ENCODE data around the gene VAX1. TPM values are rescaled to one million over a fixed set of nuclear protein-coding genes. Genes with fewer than 3 reads are reported as not detected.

VAX1 gene
- total RNA-seq, 1 donor from 2014 or later: not detected

DNA sequence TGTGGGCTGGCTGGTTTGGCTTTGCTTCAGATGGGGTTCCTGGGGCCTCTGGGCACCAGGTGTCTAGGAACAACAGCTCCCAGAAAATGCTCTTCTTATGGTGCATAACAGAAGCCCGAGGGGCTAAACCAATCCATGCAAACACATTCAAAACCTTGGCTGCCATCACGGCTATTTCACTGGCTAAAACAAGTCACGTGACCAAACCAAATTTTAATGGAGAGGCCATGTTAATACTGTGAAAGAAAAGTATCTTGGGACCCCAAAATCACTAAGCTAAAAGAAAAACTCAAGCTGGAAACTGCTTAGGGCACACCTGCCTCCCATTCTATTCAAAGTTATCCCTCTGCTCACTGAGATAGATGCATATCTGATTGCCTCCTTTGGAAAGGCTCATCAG lies 40.1 kb upstream of the VAX1 start:
- intact Hi-C loops (cut with DNase I): loop anchor here (5.0 to 10.0 kb wide), 2 partner anchors 173 to 496 kb away; partner anchors contain the start of gene SHTN1
- H3K36me3 ChIP-seq: no peaks in the 10 kb centered on the region
- no peak for DNase-seq (ENCODE audit: low spot score in 2 of 2)
- peaks cover 6% of the 10 kb centered on the region in 2 donors for H3K4me1 ChIP-seq
- no peaks in the 10 kb centered on the region for H3K27me3 ChIP-seq
- H3K4me3 ChIP-seq: no peak overlapping the region
- TF ChIP-seq, protein P1, sequence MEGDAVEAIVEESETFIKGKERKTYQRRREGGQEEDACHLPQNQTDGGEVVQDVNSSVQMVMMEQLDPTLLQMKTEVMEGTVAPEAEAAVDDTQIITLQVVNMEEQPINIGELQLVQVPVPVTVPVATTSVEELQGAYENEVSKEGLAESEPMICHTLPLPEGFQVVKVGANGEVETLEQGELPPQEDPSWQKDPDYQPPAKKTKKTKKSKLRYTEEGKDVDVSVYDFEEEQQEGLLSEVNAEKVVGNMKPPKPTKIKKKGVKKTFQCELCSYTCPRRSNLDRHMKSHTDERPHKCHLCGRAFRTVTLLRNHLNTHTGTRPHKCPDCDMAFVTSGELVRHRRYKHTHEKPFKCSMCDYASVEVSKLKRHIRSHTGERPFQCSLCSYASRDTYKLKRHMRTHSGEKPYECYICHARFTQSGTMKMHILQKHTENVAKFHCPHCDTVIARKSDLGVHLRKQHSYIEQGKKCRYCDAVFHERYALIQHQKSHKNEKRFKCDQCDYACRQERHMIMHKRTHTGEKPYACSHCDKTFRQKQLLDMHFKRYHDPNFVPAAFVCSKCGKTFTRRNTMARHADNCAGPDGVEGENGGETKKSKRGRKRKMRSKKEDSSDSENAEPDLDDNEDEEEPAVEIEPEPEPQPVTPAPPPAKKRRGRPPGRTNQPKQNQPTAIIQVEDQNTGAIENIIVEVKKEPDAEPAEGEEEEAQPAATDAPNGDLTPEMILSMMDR (IDR thresholded peaks at IDR 0.05): no peak
- H3K9me3 ChIP-seq: no peaks in the 10 kb centered on the region
- no peak overlapping the region for H3K27ac ChIP-seq

DNA sequence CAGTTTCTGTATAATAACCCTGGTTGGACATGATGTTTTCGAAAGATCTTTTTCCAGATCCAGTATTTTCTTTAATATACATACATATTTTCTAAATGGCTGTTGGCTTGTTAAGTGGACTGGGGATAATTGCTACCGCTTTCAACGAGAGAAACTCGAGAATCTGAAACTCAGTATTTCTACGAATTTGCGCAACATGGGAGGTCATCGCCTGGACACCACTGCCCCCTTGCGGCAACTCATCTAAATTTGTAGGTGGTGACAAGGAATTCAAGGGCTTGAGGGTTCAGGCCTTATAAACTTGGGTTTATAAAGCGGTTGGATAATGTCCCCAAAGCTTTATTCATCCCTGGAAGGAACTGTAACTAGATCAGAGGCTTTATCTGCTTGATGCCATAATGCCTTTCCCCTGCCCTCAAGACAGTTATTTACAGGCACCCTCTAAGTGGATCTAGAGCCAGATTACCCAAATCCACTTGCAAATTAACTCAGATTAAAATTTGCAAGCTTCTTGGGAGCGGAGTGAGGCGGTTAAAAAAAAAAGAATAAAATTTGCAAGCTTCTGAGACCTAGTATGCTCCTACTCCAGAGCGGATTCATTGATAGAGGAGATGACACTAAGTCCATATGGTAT lies 37.9 kb upstream of the VAX1 start:
- peak overlapping the region; percentile 59 to 60 for H3K4me3 ChIP-seq
- intact Hi-C loops (cut with DNase I): loop anchor here (1.0 to 10.0 kb wide), 3 partner anchors 171 to 494 kb away; partner anchors contain the start of gene SHTN1
- peaks cover 6% of the 10 kb centered on the region in 2 donors for H3K4me1 ChIP-seq
- TF ChIP-seq, protein P1 (IDR thresholded peaks at IDR 0.05): peak; percentile 44 to 85 (median 80)
- H3K27me3 ChIP-seq: no peaks in the 10 kb centered on the region
- H3K9me3 ChIP-seq: no peaks in the 10 kb centered on the region
- DNase-seq (ENCODE audit: low spot score in 2 of 2): peak in 1 of 2 donors; percentile 81
- H3K36me3 ChIP-seq: no peaks in the 10 kb centered on the region
- H3K27ac ChIP-seq: no peak overlapping the region

DNA sequence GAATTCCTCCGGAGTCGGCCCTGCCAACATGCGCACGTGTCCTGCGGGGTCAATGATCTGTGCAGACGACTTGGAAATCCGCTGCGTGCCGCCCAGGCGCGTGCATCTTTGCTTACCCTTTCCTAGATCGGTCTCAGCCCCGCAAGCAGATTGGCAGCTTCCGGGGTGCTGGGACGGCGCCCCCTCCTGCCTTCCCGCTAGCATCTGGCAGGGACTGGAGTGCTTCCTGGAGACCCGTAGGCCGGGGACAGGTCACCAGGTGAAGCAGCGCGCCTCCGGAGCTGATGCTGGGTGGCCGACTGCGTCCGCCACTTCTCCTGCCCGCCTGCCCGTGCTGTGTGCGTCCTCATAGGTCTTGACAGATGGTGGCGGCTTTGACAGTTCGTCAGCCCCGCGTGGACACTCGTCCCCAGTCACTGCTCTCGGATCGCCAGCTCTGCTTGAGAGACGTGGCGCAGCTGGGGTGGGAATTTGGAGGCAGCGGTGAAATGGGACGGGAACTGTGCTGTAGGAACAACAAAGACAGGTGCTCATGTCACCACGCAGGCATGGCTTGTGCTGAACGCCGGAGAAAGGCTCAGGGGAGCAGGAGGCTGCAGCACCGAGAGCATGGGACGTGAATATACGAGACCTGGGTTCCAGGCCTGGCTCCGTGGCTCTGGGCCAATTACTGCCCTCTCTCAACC lies 37.3 kb upstream of the VAX1 start:
- TF ChIP-seq, protein P1 (IDR thresholded peaks at IDR 0.05): no peak
- Histone ChIP-seq H3K9me3 (no peaks in the 10 kb centered on the region), H3K36me3 (no peaks in the 10 kb centered on the region), H3K4me1 (peaks cover 6% of the 10 kb centered on the region in 2 donors), H3K27me3 (no peaks in the 10 kb centered on the region), H3K27ac (no peak overlapping the region), H3K4me3 (peak overlapping the region; percentile 59 to 60)
- intact Hi-C loops (cut with DNase I): loop anchor here (1.0 to 10.0 kb wide), 3 partner anchors 171 to 493 kb away; partner anchors contain the start of gene SHTN1
- no peak for DNase-seq (ENCODE audit: low spot score in 2 of 2)

DNA sequence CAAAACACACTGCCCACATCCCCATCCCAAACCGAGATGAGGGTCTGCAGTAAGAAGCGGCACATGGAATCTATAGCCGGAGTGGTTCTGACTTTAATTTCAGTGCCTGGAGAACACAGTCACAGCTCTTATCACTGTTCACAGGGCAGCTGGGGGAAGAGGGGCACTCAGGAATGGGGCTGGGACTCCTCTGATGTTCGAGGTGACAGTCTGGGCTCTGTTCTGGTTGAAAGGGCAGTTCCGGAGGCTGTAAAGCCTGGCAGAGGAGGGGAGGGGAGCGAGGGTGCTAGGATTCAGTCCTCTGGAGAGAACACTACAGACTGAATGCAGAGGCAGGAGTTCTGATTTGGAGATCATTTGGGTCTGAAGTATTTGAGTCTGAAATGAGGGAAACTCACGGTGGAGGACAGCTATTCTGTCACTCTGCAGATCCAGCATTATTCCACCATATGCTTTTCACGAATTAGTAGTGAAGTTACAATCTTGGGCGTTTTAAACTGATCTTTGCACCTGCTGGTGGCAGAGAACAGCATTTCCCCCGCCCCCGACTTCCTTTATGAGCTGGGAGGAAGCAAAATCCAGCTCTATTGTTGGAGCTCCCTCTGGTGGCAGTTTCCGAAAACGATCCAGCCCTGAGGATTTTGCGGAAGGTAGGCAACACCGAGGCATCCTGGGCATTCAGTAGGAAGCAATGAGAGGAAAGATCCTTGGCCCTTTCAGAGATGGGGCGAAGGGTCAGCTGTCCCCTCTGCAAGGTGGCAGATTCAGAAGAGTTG lies 36.6 kb upstream of the VAX1 start:
- H3K27me3 ChIP-seq: no peaks in the 10 kb centered on the region
- no peaks in the 10 kb centered on the region for H3K9me3 ChIP-seq
- TF ChIP-seq, protein P1 (IDR thresholded peaks at IDR 0.05): peak; percentile 60 to 89 (median 76)
- DNase-seq (ENCODE audit: low spot score in 2 of 2): peak in 1 of 2 donors; percentile 88
- peak overlapping the region; percentile 59 to 60 for H3K4me3 ChIP-seq
- peaks cover 6% of the 10 kb centered on the region in 2 donors for H3K4me1 ChIP-seq
- no peaks in the 10 kb centered on the region for H3K36me3 ChIP-seq
- intact Hi-C loops (cut with DNase I): loop anchor here (1.0 to 10.0 kb wide), 3 partner anchors 170 to 492 kb away; partner anchors contain the start of gene SHTN1
- no peak overlapping the region for H3K27ac ChIP-seq

DNA sequence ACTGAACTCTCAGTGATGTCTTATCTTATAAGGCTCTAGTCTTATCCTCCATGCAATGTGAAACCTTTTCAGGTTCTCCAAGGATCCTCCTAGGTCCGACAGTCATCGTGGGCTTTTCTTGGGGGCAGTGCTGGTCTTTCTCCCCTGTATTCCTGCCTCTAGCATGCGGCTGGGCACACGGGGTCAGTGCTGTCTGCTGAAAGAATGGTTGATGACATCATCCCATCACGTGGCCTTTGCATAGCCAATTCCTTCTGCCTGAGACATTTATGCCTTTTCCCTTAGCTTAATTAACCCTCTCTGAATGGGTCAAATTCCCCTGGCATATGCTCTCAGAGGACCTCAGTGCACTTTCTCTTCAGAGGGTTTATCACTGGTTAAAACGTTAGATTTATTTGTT lies 32.2 kb upstream of the VAX1 start:
- Histone ChIP-seq H3K27ac (no peak overlapping the region), H3K9me3 (no peaks in the 10 kb centered on the region), H3K36me3 (no peaks in the 10 kb centered on the region), H3K27me3 (peaks cover 18% of the 10 kb centered on the region), H3K4me1 (peaks cover 1 to 12% of the 10 kb centered on the region in 2 donors), H3K4me3 (no peak overlapping the region)
- DNase-seq (ENCODE audit: low spot score in 2 of 2): no peak
- intact Hi-C loops (cut with DNase I): loop anchor here (10.0 kb wide), 1 partner anchor 165 kb away; the partner anchor contains the start of gene SHTN1
- TF ChIP-seq, protein P1 (IDR thresholded peaks at IDR 0.05): no peak

All from ascending aorta (tissue), 2 donors.